ENCODE results near the gene FLNC.

DNA sequence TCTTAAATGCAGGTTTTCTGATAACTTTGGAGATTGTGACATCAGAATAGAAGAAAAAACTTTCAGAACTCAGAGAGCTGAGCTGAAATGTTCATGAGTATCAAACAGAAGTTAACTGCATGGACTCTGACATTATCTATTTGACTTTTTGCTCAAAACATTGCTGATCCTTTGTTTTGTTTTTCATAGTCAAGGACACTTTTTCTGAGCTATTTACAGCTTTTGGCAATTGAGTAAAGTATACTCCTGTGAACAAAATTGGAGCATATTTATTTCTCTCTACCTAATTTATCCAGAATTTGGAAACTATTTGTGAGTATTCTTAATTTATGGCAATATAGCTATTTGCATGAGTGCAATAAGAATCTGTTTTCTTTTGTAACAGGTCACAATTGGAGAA, 69.2 kb downstream of the FLNC start:
- TF ChIP-seq, protein P1, sequence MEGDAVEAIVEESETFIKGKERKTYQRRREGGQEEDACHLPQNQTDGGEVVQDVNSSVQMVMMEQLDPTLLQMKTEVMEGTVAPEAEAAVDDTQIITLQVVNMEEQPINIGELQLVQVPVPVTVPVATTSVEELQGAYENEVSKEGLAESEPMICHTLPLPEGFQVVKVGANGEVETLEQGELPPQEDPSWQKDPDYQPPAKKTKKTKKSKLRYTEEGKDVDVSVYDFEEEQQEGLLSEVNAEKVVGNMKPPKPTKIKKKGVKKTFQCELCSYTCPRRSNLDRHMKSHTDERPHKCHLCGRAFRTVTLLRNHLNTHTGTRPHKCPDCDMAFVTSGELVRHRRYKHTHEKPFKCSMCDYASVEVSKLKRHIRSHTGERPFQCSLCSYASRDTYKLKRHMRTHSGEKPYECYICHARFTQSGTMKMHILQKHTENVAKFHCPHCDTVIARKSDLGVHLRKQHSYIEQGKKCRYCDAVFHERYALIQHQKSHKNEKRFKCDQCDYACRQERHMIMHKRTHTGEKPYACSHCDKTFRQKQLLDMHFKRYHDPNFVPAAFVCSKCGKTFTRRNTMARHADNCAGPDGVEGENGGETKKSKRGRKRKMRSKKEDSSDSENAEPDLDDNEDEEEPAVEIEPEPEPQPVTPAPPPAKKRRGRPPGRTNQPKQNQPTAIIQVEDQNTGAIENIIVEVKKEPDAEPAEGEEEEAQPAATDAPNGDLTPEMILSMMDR (IDR thresholded peaks at IDR 0.05) = no peak
- TF ChIP-seq POLR2A (IDR thresholded peaks at IDR 0.05) = no peak
